Measurements from ENCODE around the gene PCP4L1. TPM values are rescaled to one million over a fixed set of nuclear protein-coding genes. Genes with fewer than 3 reads are reported as not detected.
A peak's percentile ranks its signal among the peaks of the same experiment; 100 is the strongest.

The PCP4L1 gene
- total and polyA plus RNA-seq, 2 donors (not counting 1 experiment from before 2014, with no cell fraction given) = not detected

DNA sequence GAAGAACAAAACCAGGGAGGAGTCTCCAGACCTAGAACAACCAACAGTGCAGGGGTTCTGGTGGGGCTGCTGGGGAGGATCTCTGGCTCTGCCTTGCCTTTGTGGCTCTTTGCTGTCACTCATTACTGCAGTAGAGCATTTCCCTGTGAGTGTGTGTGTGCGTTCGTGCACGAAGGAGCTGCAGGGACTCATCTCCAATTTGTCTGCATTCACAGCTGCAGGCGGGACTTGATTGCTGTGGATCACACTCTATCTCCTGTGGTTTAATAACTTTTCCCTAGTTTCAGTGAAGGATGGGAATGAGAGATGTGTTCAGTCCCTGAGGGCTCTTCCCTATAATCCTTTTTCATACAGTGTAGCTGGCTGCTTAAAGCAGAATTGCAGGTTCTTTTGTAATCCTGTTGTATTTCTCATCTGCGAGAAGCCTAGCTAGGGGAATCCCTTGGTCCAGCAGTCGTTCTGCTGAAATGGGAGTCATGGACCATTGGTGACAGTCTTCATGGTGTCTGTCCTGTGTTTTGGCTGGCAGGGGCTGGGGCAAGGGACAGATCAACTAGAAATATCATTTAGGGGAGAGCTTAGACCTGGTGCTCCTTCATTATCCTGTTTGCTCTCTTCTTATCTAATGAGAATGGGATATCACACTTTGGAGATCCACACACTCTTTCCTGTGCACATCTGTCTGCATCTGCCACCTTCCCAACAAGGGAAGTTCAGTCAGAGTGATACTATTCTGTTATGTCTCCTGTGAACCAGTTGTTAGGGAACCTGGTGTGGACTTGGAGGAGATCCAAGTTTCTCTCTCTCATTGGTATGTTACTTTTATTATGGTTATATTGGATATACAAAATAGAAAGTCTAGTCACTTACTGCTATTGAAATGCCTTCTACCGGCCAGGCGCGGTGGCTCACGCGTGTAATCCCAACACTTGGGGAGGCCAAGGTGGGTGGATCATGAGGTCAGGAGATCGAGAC lies 3.0 kb downstream of the PCP4L1 start:
- Histone ChIP-seq H3K36me3 (ENCODE audit: control insufficient read depth, insufficient read depth, low read length) (no peaks in the 10 kb centered on the region), H4K20me1 (ENCODE audit: control insufficient read depth, extremely low read depth, insufficient read depth, low read length) (no peaks in the 10 kb centered on the region), H2AFZ (ENCODE audit: low read length) (no peak overlapping the region), H3K4me2 (ENCODE audit: extremely low read depth, insufficient read depth, low read length) (no peak overlapping the region), H3K4me1 (ENCODE audit: control insufficient read depth, extremely low read depth, insufficient read depth, low read length) (no peaks in the 10 kb centered on the region), H3K27ac (ENCODE audit: insufficient read depth, low read length) (no peak overlapping the region), H3K27me3 (ENCODE audit: control insufficient read depth, insufficient read depth, low read length) (peaks cover 40% of the 10 kb centered on the region), H3K79me2 (ENCODE audit: control insufficient read depth, insufficient read depth, low read length) (no peaks in the 10 kb centered on the region), H3K9ac (ENCODE audit: insufficient read depth, low read length) (no peak overlapping the region), H3K9me3 (ENCODE audit: control insufficient read depth, insufficient read depth, low read depth, low read length) (no peaks in the 10 kb centered on the region), H3K4me3 (replicated peaks in 1 of 4; ENCODE audit: control extremely low read depth in 1 of 4, insufficient read depth in 1 of 4, low read depth in 3 of 4, low read length in 4 of 4) (no peak overlapping the region)
- TF ChIP-seq EZH2 (IDR thresholded peaks at IDR 0.05; ENCODE audit: low read length, missing control alignments) = no peak
- TF ChIP-seq, protein P1, sequence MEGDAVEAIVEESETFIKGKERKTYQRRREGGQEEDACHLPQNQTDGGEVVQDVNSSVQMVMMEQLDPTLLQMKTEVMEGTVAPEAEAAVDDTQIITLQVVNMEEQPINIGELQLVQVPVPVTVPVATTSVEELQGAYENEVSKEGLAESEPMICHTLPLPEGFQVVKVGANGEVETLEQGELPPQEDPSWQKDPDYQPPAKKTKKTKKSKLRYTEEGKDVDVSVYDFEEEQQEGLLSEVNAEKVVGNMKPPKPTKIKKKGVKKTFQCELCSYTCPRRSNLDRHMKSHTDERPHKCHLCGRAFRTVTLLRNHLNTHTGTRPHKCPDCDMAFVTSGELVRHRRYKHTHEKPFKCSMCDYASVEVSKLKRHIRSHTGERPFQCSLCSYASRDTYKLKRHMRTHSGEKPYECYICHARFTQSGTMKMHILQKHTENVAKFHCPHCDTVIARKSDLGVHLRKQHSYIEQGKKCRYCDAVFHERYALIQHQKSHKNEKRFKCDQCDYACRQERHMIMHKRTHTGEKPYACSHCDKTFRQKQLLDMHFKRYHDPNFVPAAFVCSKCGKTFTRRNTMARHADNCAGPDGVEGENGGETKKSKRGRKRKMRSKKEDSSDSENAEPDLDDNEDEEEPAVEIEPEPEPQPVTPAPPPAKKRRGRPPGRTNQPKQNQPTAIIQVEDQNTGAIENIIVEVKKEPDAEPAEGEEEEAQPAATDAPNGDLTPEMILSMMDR (conservative IDR thresholded peaks at IDR 0.05 in 1 of 2, IDR thresholded peaks at IDR 0.05 in 1 of 2; ENCODE audit: low read depth in 1 of 2, low read length in 2 of 2) = no peak
- DNase-seq (ENCODE audit: low read depth in 2 of 2) = no peak

DNA sequence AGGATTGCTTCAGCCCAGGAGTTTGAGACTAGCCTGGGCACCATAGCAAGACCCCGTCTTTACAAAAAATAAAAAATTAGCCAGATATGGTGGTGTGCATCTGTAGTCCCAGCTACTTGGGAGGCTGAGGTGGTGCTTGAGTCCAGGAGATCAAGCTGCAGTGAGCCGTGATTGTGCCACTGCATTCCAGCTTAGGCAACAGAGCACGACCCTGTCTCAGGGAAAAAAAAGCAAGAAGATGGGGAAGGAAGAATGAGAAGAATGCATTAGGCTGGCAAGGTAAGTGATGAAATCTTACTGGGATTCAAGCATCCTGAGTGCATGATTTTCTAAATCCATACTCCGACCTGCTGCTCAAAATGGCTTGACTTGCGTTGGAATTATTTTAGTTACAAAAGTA lies 6.8 kb downstream of the PCP4L1 start:
- no peak overlapping the region for H3K27ac ChIP-seq (ENCODE audit: insufficient read depth, low read length)
- H4K20me1 ChIP-seq (ENCODE audit: control insufficient read depth, extremely low read depth, insufficient read depth, low read length) = no peaks in the 10 kb centered on the region
- no peak overlapping the region for H2AFZ ChIP-seq (ENCODE audit: low read length)
- H3K79me2 ChIP-seq (ENCODE audit: control insufficient read depth, insufficient read depth, low read length) = no peaks in the 10 kb centered on the region
- no peaks in the 10 kb centered on the region for H3K4me1 ChIP-seq (ENCODE audit: control insufficient read depth, extremely low read depth, insufficient read depth, low read length)
- H3K9ac ChIP-seq (ENCODE audit: insufficient read depth, low read length) = no peak overlapping the region
- H3K9me3 ChIP-seq (ENCODE audit: control insufficient read depth, insufficient read depth, low read depth, low read length) = no peaks in the 10 kb centered on the region
- no peaks in the 10 kb centered on the region for H3K36me3 ChIP-seq (ENCODE audit: control insufficient read depth, insufficient read depth, low read length)
- no peak overlapping the region for H3K4me2 ChIP-seq (ENCODE audit: extremely low read depth, insufficient read depth, low read length)
- H3K27me3 ChIP-seq (ENCODE audit: control insufficient read depth, insufficient read depth, low read length) = peaks cover 18% of the 10 kb centered on the region
- no peak for TF ChIP-seq EZH2 (IDR thresholded peaks at IDR 0.05; ENCODE audit: low read length, missing control alignments)
- TF ChIP-seq, protein P1 (conservative IDR thresholded peaks at IDR 0.05 in 1 of 2, IDR thresholded peaks at IDR 0.05 in 1 of 2; ENCODE audit: low read depth in 1 of 2, low read length in 2 of 2) = no peak
- no peak overlapping the region for H3K4me3 ChIP-seq (replicated peaks in 1 of 4; ENCODE audit: control extremely low read depth in 1 of 4, insufficient read depth in 1 of 4, low read depth in 3 of 4, low read length in 4 of 4)
- no peak for DNase-seq (ENCODE audit: low read depth in 2 of 2)

DNA sequence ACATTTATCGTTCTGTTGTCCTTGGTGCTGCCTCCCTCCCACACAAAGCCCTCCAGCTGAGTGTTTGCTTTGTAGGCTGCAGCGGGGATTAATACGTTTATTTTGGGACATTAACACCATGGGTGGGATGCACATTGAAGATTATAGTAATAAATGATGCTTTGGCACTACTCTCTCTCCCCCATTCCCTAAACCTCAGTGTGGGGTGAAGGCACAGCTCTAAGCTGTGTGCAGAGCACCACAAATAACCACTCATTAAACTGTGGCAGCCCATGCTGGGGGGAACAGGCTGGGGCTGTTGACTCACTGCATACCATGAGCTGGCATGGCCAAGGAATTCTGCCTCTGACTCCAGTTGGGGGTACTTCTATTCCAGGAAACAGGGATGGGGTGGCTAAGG lies 7.7 kb downstream of the PCP4L1 start:
- H3K4me1 ChIP-seq (ENCODE audit: control insufficient read depth, extremely low read depth, insufficient read depth, low read length) = no peaks in the 10 kb centered on the region
- no peak overlapping the region for H3K4me3 ChIP-seq (replicated peaks in 1 of 4; ENCODE audit: control extremely low read depth in 1 of 4, insufficient read depth in 1 of 4, low read depth in 3 of 4, low read length in 4 of 4)
- no peak overlapping the region for H3K9ac ChIP-seq (ENCODE audit: insufficient read depth, low read length)
- no peaks in the 10 kb centered on the region for H3K36me3 ChIP-seq (ENCODE audit: control insufficient read depth, insufficient read depth, low read length)
- peak in 1 of 2 donors; percentile 19 for DNase-seq (ENCODE audit: low read depth in 2 of 2)
- no peaks in the 10 kb centered on the region for H4K20me1 ChIP-seq (ENCODE audit: control insufficient read depth, extremely low read depth, insufficient read depth, low read length)
- TF ChIP-seq, protein P1 (conservative IDR thresholded peaks at IDR 0.05 in 1 of 2, IDR thresholded peaks at IDR 0.05 in 1 of 2; ENCODE audit: low read depth in 1 of 2, low read length in 2 of 2) = no peak
- TF ChIP-seq EZH2 (IDR thresholded peaks at IDR 0.05; ENCODE audit: low read length, missing control alignments) = no peak
- H3K4me2 ChIP-seq (ENCODE audit: extremely low read depth, insufficient read depth, low read length) = no peak overlapping the region
- H2AFZ ChIP-seq (ENCODE audit: low read length) = no peak overlapping the region
- peaks cover 9% of the 10 kb centered on the region for H3K27me3 ChIP-seq (ENCODE audit: control insufficient read depth, insufficient read depth, low read length)
- H3K27ac ChIP-seq (ENCODE audit: insufficient read depth, low read length) = no peak overlapping the region
- no peaks in the 10 kb centered on the region for H3K9me3 ChIP-seq (ENCODE audit: control insufficient read depth, insufficient read depth, low read depth, low read length)
- H3K79me2 ChIP-seq (ENCODE audit: control insufficient read depth, insufficient read depth, low read length) = no peaks in the 10 kb centered on the region
